Activated CD8-positive, alpha-beta memory T cell treated with anti-CD3 and anti-CD28 coated beads, Interleukin-2, amount 50 U/mL, for 4 hours (primary cell): ENCODE measurements around the gene LHFPL6.

Experiments
- DNase-seq: peaks from one replicate; pipeline ENCODE4 v3.0.0-alpha.2; 2020

Gene LHFPL6

DNA sequence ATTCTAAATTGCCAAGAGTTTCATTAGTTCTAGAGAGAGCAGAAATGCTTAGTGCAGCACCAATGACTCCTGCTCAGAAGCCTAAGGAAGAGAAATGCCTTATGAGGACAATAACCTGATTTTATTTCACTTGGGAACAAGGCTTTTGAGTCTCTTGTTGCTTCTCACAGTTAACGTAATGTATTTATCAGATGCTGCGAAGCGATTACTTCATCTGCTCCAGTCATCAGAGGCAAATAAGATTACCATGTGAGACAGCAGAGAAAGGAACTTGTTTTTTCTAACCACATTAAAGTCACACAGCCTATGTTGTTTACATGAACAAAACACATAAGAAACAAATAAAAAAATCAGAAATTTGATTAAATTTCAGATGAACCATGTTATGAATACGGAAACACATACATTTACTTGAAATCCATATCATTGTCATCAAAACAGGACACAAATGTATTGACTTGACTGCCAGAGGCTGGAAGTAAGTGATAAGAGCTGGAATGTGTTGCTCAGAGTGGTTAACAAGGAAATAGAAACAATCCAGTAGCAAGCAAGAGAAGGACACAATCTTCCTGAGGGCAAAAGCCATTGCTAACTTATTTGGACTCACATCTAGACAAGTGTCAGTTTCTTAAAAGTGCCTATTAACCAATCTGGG lies 147.3 kb downstream of the LHFPL6 start:
- DNase-seq: no peak

DNA sequence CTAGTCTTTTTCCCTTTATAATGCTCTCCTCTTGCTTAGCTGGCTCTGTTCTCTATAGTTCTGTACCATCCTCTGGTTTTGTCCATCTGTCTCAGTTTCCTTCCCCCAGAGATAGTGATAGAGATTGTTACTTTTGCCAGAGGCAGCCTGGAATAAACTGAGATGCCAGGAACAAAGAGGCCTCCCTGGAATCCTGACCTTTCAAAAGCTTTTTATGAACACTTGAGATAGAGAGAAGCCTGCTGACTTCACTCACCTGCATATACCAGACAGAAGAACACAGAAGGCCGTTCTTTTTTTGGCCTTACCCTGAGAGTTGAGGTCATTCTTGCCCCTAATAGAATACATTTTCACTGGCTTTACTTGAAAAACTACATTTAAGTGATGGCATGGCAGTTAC lies 150.2 kb downstream of the LHFPL6 start:
- DNase-seq: no peak

DNA sequence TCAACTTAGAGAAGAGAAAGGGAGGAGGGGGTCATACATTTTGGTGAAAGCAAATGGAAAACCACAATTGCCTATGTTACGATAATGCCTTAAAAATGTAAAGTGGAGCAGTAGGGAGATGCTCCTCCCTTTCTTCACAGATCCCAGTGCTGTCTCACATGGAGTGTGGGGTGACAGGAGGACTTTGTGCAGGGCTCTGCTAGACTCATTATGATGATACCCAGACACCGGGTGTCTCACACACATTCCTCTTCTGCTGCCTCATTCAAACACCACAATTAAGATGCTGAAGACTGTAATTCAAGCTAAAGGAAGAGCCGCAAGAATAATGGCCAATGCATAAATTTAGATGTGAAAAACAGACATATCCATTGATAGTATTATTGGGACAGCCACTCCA lies 150.6 kb downstream of the LHFPL6 start:
- no peak for DNase-seq

DNA sequence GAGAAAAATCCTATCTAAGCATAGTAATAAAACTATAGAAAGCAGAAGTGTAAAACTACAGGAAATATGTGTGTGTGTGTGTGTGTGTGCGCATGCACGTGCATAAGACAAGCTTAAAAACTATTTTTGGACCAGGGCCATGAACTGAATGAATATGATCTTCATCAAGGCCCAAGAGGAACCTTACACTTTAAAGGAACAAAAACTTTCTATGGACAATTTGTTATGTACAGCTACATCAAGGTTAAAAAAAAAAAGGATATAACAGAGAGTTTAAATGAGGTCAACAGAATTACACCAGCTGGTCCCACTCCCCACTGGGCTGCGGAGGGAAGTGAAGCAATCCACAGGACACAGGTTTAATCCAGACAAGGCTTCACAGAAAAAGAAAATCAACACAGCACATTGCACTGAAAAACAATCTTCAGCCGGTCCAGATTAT lies 151.1 kb downstream of the LHFPL6 start:
- DNase-seq: no peak

DNA sequence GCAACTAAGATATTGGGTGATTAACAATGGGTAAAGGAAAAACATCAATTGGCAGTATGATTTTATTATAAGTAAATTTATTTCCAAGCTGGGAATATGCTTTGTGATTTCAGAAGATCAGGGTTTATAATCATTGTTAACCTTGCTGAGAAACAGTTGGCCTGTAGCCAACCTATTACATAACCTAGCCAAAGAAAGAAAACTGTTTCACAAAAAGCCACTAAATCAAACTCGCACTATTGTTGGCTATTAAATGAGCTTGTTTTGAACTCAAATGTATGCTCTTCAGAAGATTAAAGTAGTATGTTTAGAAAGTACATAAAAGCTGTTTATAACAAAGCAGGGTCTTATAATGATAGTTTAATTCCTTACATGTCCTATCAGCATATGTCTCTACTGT lies 151.7 kb downstream of the LHFPL6 start:
- no peak for DNase-seq

DNA sequence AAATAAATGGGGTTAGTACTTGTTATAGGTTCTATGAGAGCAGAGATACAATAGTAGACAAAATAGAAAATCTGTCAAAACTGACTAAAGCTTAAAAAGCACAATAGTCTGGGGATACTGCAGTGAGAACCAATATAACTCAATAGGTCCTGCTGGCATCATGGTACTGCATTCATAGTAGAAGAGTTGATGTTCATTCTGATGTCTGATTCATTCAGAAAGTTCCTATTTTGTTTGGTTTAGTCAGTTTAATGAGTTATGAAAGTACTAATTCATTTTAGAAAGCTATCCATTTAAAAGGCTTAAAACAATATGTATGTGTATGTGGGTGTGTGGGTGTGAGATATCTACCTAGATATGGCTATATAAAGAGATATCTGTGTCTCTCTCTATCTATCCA lies 152.8 kb downstream of the LHFPL6 start:
- no peak for DNase-seq

DNA sequence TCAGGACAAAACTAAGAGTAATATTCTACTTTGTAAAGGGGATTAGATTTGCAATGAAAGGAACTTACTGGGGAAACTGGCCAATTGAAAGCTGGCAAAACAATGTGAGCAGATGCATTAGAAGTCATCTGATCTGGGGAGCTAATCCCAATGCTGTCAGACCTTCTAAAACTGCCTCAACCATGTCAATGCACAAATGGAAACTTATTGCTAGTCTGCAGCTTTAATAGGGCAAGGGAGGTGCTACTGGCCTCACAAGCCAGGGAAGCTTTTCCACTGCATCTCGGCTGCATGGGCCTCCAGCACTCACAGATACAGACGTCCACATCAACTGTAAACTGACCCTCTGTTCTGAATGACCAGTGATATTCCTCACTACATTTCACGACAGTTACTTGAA lies 154.2 kb downstream of the LHFPL6 start:
- DNase-seq: no peak

DNA sequence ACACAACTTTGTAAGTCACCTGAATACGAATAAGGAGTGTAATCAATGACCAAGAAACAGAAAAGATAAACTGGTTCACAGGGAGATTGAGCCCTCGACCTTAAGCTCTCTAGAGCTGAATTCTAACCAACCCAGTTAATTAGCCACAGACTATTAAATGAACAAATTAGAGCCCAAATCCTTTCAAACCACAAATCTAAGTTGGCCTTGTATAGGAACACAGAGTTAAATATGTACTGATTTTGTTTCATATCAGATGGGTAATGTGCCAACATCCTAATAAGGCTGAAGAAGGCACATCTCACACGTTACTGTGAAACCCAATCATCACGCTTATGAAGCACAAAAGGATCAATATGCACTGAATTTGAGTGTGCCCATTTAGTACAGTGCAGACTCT lies 156.1 kb downstream of the LHFPL6 start:
- DNase-seq: no peak

DNA sequence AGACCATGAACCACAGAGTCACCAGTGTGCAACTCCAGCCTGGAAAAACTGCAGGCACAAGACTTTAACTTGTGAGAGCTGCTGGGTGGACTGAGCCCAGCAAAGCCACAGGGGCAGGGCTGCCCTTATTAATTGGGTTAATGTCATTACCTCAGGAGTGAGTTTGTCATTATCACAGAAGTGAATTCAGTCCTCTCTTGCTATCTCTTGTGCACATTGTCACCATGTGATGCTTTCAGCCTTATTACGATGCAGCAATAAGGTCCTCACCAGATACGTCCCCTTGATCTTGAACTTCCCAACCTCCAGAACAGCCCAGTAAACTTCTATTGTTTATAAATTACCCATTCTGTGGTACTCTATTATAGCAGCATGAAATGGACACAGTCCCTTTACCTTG lies 158.1 kb downstream of the LHFPL6 start:
- DNase-seq: no peak

DNA sequence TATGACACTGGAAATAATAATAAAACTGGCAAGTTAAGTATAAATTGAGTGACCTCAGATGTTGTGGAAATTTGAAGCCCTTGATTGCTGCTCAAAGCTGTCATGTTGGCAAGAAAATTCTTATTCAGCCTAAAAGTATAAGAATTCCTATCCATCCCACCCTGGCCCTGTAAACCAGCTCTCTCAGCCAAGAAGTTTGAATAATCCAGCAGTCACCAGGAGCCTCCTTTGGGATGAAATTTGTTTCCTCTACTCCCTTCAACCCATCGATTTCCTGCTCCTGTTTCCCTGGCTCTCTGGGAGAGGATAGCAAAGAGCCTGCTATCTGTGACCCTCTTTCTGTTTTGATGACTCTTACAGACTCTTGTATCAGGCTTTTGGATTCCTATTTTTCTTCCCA lies 169.3 kb downstream of the LHFPL6 start:
- DNase-seq: no peak

DNA sequence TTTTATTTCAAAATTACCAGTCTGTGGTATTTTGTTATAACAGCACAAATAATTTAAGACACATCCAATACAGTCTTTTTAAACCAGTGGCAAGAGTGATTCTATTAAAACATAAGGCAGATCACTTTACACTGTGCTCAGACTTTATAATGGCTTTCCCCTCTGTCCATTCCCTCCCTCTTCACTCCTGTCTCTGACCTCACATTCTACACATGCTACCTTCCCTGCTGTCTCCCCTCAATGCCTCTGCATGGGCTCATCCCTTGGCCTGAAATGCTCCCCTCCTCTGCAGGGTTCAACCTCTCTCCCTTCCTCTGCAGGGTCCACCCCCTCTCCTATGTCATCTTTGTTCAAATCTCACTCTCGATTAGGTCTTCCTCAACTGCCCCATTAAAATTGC lies 170.8 kb downstream of the LHFPL6 start:
- no peak for DNase-seq

DNA sequence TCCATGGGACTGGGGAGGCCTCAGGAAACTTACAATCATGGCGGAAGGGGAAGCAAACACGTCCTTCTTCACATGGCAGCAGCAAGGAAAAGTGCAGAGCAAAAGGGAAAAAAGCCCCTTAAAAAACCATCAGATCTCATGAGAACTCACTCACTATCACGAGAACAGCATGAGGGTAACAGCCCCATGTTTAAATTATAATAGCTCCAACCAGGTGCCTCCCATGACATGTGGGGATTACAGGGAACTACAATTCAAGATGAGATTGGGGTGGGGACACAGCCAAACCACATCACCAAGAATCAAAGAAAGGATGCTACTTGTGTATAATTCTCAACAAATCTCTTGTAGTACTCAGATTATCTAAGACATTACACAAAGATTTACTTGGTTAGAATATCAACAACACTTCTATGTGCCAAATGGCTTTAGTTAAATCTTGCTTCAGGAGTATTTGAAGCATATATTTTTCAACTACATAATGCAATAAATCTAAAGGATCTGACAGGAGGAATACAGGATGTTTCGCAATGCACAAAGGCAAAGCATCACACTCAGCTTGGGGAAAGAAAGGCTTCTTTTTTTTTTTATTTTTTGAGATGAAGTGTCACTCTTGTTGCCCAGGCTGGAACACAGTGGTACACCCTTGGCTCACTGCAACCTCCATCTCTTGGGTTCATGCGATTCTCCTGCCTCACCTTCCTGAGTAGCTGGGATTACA lies 180.0 kb downstream of the LHFPL6 start:
- no peak for DNase-seq

DNA sequence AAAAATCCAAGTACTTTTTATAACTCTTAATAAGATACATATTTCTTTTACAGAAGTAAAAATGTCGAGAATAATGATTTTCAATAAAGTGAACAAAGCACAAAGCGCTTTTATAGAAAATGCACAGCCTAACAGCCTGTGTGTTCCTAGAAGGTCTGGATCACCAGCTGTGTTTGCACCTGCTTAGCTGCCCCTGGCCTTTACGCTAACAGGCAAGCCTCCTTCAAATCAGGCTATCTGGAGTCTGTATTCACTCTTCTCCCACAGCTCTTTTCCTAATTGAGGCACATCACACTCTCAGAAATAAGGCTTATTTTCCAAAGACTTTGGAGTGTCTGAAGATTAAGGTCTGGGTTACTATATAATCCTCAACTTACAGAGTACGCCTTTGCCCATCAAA lies 183.1 kb downstream of the LHFPL6 start:
- no peak for DNase-seq

DNA sequence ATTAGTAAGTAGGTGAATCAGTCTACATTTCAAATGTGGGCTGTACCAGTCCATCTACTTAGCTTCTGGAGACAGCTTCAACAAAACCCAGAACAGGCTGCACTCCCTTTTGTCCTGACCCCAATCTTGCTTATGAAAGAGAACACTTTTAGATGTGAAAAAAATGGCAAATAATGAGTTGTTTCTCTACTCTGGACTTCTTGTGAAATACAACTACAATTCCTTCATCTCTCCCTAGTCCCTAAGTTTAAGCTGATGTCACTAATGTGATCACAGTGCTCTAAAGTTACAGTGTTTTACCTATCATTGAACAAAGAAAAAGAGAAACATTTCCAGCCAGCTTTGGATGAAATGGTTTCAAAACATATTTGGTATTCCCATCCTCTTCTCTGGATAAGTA lies 183.9 kb downstream of the LHFPL6 start:
- no peak for DNase-seq

DNA sequence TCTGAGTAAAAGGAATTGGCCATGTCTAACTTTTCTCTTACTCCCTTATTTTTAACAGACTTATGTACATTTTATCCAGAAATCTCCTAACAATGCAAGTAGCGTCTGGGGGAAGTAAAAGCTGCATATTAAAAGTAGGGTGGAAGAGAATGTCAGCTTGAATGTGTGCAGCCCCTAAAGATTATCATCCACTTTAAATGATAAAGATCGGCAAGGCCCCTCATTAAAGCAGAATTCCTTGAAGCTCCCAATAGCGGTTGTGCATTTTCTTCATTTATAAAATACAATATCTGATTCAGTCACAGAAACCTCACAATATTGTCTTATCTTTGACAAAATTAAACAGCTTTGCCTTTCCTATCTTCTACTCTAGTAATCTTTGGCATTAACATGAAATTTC lies 184.6 kb downstream of the LHFPL6 start:
- no peak for DNase-seq

DNA sequence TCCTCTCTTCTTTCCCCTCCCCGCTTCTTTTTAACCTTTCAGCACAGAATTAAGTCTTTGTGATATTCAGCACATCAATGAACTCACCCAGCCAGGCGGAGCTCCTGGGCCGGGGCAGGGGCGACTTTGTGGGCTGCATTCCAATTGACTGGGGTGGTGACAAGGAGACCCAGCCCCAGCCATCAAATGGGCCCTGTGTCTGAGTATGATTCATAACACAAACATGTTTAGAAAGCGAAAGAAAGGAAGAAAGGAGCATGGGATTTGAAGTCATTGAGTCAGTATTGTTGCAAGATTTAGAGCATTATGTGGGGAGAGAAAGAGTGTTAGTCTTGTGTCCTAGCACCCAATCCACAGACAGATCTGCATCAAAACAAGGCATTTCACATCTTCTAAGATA lies 185.3 kb downstream of the LHFPL6 start:
- no peak for DNase-seq

DNA sequence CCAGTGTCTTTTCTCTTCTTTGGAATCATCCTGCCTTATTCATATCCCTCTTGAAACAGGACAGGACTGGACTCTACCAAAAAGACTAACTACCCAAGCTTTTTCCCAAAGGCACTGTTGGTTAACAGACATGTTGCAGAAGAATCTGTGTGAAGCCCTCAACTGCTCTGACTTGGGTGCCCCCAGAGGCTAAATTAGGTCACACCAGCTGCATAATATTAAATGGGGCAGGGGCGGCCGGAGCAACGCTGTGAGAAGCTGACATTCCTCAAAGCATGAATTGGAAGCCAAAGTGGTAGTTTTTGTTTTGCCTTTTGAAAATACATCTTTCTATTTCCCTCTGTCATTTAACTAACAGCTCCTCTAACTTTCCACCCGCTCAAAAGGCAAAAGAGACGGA lies 185.9 kb downstream of the LHFPL6 start:
- DNase-seq: no peak

DNA sequence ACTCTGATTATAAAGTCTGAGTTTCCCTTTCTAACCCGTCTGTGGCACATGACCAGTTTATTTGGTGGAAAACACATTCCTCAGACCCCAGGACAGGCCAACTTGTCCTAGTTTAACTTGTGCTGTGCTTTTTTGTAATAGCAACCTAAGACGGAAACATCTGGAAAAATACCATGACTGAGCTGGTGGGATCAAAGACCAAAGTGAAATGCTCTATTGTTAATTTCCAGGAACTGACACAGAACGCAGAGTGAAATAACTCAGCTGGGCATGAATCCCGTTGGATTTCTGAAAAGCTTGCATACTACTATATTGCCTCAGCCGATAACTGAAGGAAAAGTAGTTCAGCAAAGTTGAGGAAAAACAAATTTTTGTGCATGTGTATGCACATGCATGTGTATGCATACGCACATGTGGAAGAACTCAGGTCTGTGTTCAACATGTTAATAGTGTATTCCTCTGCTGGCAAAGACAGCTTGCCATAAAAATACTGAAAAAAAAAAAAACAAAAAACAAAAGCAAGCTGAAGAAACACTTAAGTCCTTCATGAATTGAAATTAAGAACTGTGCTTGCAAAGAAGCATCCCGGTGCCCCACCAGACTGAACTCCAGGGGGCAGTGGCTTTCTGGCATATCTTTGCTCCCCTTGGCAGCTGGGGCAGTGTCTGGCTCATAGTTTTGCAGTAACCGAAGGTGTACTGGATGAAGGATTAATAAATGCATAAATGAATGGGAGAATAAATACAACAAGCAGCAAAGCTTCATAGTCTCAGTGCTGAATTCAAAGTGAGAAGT lies 187.8 kb downstream of the LHFPL6 start:
- DNase-seq: no peak

DNA sequence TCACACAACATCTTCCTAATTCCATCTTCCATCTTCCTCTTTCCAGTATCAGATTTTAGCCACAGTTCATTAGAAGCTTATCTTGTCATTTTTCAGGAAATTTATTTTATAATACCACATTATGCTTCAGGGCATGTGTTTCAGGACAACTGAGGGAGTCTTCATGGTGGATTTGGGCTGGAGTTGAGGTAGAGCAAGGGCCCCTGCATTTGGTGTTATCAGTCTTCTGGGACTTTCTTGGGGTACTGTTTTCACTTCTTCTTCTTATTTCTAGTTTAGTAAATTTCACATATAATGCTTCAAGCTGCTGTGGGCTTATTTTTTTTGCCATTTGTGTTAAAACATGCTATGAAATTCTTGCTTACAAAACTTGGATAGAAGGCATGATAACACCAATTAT lies 188.7 kb downstream of the LHFPL6 start:
- DNase-seq: no peak

DNA sequence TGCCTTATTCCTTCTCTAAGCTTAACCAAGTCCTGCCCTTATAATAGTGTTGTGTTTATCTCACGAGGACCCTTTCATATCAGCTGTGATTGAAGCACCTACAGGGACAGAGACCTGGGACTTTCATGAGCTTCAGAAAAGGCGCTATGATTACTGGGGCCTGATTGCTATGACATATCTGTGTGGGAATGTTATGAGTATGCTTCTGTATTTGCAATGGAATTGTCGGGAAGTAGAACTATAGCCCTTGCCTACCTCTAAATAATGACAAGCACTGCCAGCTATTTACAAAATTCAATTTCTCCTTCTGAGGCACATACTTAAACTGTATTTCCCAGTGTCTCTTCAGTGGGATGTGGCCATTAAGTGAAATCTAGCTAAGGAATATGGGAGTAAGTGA lies 191.5 kb downstream of the LHFPL6 start:
- DNase-seq: no peak

DNA sequence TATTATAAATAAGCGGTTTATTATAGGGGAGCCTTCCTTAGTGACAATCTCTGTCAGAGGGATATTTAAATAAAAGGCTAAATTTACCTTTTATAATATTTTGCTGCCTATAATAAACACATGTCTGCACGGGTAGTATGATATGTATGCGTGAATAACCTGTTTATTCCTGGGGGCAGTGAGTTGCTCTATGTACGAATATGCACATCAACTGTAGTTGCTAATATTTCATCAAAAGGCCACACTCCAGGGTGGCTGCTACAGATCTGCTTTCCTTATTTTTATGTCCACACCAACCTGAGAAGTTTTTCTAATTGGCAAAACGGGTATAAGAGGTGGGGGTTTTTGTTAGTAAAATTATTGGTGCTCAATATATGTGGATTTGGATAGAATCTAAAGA lies 192.0 kb downstream of the LHFPL6 start:
- DNase-seq: no peak

DNA sequence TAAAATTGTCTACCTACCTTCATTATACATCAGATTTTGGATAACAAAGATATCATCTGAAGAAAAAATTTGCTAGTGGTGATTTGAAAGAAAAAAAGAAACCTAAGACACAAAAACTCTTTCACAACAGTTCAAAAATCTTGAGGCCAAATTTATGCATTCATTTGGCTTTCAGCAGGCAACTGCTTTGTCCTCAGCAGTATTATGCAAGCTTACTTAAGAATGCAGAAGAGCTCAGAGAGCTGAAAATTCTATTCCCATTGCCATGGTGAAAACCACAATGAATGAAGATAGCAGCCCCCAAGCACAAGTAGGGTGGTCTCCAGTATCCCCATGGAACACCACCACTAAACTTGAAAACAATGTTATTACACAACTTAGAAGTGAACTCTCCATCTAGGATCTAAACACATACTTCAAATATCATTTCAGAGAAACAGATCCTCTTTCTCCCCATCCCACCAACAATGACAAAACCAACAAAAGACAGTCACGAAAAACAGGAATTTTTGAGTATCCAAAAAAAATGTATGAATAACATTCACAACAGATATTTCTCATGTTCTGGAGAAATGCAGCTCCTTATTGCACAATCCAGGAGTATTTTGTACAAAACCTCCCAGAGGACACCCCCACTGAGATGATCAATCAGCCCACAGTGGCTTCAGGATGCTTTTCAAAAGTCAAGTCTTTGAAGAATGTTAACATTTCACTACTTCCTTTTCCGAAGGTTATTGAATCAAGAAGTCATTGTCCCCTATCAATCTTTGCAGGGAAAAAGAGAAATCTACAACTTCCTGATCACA lies 192.7 kb downstream of the LHFPL6 start:
- DNase-seq: no peak

DNA sequence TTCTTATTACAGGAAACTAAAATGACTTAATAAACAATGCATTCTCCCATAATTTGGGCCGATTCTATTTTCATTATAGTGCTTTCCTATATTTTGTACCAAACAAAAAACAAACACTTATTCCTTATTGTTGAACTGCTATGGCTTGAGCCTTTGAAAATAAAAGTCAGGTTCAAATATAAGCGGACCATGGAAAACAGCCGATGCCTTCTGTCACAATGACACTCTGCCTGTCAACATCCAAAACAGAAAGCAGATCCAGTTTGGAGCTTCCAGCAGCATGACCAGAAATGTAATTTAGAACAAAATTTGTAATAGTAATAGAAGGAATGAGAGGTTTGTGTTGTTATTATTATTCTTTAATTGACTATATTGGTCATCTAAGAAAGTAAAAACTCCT lies 194.5 kb downstream of the LHFPL6 start:
- no peak for DNase-seq
